Neural cell (in vitro differentiated cells): Measurements from ENCODE around the gene SLC6A18.

Source experiments
- CTCF ChIP-seq: fragments of 450-650 bp; IDR thresholded peaks from 2 replicates; pipeline ENCODE4 v1.5.1; 2014; ENCODE audit warnings: antibody characterized with exemption, mild to moderate bottlenecking, moderate library complexity; ENCODE audit not compliant: poor library complexity, severe bottlenecking
- SMC3 ChIP-seq: fragments of 450-650 bp; conservative IDR thresholded peaks from 2 replicates; pipeline ENCODE4 v1.6.1; 2014; ENCODE audit warnings: antibody characterized with exemption, mild to moderate bottlenecking, moderate library complexity; ENCODE audit not compliant: poor library complexity

DNA sequence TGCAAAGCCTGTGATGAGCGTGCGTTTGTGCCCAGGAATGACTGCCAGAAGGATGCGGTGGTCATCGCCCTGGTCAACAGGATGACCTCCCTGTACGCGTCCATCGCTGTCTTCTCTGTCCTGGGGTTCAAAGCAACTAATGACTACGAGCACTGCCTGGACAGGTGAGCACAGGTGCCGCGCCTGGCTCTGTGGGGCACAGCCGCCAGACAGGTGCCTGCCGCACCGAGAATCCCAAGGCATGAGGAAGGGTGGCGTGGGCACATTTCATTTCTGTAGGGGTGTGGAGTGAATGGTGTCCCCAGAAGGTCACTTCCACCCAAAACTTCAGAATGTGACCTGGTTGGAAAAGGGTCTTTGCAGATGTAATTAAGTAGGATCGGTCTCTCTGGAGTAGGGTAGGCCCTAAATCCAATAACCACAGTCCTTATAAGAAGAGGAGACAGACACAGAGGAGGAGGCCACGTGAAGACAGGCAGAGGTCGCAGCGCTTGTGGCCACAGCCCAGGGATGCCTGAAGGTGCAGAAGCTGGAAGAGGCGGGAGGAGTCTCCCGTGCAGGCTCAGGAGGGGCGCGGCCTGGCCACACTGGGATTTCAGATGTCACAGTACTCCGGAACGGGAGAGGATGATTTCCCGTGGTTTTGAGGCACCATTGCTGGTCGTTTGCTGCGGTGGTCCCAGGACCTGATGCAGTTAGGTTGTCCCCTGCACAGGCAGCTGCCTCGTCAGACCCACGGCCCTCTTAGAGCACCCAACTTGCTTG is 15.5 kb downstream of the SLC6A18 start:
- TF ChIP-seq CTCF (no peak), SMC3 (no peak)
